HEK293 (cell line): ENCODE measurements around the gene CH25H.

Experiments
- BCL6B ChIP-seq: fragments of 450-650 bp; formaldehyde crosslinking; IDR thresholded peaks from 2 replicates; pipeline ENCODE4 v1.5.1; 2017; ENCODE audit warnings: missing biosample characterization, missing genetic modification characterization
- KLF1 ChIP-seq: fragments of 450-650 bp; formaldehyde crosslinking; IDR thresholded peaks from 2 replicates; pipeline ENCODE4 v1.5.1; 2016; ENCODE audit warnings: missing biosample characterization, missing genetic modification characterization
- KLF9 ChIP-seq: fragments of 450-650 bp; formaldehyde crosslinking; IDR thresholded peaks from 2 replicates; pipeline ENCODE4 v1.5.1; 2016; ENCODE audit warnings: missing biosample characterization, missing genetic modification characterization, low read depth
- REPIN1 ChIP-seq: fragments of 450-650 bp; formaldehyde crosslinking; IDR thresholded peaks from 2 replicates; pipeline ENCODE4 v1.5.1; 2017; ENCODE audit warnings: missing biosample characterization, missing genetic modification characterization, low read depth
- SP2 ChIP-seq: fragments of 450-650 bp; formaldehyde crosslinking; IDR thresholded peaks from 2 replicates; pipeline ENCODE4 v1.5.1; 2016; ENCODE audit warnings: missing biosample characterization, missing genetic modification characterization
- ZBTB26 ChIP-seq: fragments of 450-650 bp; formaldehyde crosslinking; optimal IDR thresholded peaks from 2 replicates; pipeline ENCODE3; 2016; ENCODE audit warnings: missing biosample characterization, mild to moderate bottlenecking, missing genetic modification characterization
- ZEB2 ChIP-seq: fragments of 450-650 bp; formaldehyde crosslinking; IDR thresholded peaks from 2 replicates; pipeline ENCODE4 v1.5.1; 2016; ENCODE audit warnings: missing biosample characterization, missing genetic modification characterization
- ZFP41 ChIP-seq: fragments of 450-650 bp; formaldehyde crosslinking; IDR thresholded peaks from 2 replicates; pipeline ENCODE4 v1.5.1; 2016; ENCODE audit warnings: missing biosample characterization, missing genetic modification characterization, borderline replicate concordance
- ZIC2 ChIP-seq: fragments of 450-650 bp; formaldehyde crosslinking; IDR thresholded peaks from 2 replicates; pipeline ENCODE4 v1.5.1; 2016; ENCODE audit warnings: missing biosample characterization, missing genetic modification characterization
- ZNF10 ChIP-seq: fragments of 450-650 bp; formaldehyde crosslinking; IDR thresholded peaks from 2 replicates; pipeline ENCODE4 v1.5.1; 2017; ENCODE audit warnings: missing biosample characterization, missing genetic modification characterization
- ZNF148 ChIP-seq: fragments of 450-650 bp; formaldehyde crosslinking; IDR thresholded peaks from 2 replicates; pipeline ENCODE4 v1.5.0; 2017; ENCODE audit warnings: missing biosample characterization, missing genetic modification characterization, borderline replicate concordance
- ZNF169 ChIP-seq: fragments of 450-650 bp; formaldehyde crosslinking; IDR thresholded peaks from 2 replicates; pipeline ENCODE4 v1.5.1; 2016; ENCODE audit warnings: missing biosample characterization, missing genetic modification characterization
- ZNF223 ChIP-seq: fragments of 450-650 bp; formaldehyde crosslinking; IDR thresholded peaks from 2 replicates; pipeline ENCODE4 v1.5.1; 2016; ENCODE audit warnings: missing biosample characterization, missing genetic modification characterization
- ZNF24 ChIP-seq: fragments of 450-650 bp; formaldehyde crosslinking; IDR thresholded peaks from 2 replicates; pipeline ENCODE4 v1.5.1; 2016; ENCODE audit warnings: missing biosample characterization, missing genetic modification characterization
- ZNF354C ChIP-seq: fragments of 450-650 bp; formaldehyde crosslinking; IDR thresholded peaks from 2 replicates; pipeline ENCODE4 v1.5.1; 2016; ENCODE audit warnings: missing biosample characterization, missing genetic modification characterization, low read depth, borderline replicate concordance
- ZNF404 ChIP-seq: fragments of 450-650 bp; formaldehyde crosslinking; IDR thresholded peaks from 2 replicates; pipeline ENCODE4 v1.5.1; 2017; ENCODE audit warnings: missing biosample characterization, missing genetic modification characterization
- ZNF416 ChIP-seq: fragments of 450-650 bp; formaldehyde crosslinking; IDR thresholded peaks from 2 replicates; pipeline ENCODE4 v1.5.1; 2016; ENCODE audit warnings: missing biosample characterization, missing genetic modification characterization
- ZNF510 ChIP-seq: fragments of 450-650 bp; formaldehyde crosslinking; IDR thresholded peaks from 2 replicates; pipeline ENCODE4 v1.5.1; 2018; ENCODE audit warnings: mild to moderate bottlenecking, missing genetic modification characterization, missing biosample characterization; ENCODE audit not compliant: insufficient replicate concordance
- ZNF518A ChIP-seq: fragments of 450-650 bp; formaldehyde crosslinking; conservative IDR thresholded peaks from 2 replicates; pipeline ENCODE4 v1.5.1; 2016; ENCODE audit warnings: low read depth, missing biosample characterization, missing genetic modification characterization
- ZNF529 ChIP-seq: fragments of 450-650 bp; formaldehyde crosslinking; IDR thresholded peaks from 2 replicates; pipeline ENCODE4 v1.5.1; 2017; ENCODE audit warnings: missing genetic modification characterization, missing biosample characterization; ENCODE audit not compliant: insufficient replicate concordance
- ZNF549 ChIP-seq: fragments of 450-650 bp; IDR thresholded peaks from 2 replicates; pipeline ENCODE4 v1.5.1; 2018; ENCODE audit warnings: missing biosample characterization, missing genetic modification characterization, mild to moderate bottlenecking, inconsistent platforms, moderate library complexity
- ZNF558 ChIP-seq: fragments of 450-650 bp; formaldehyde crosslinking; IDR thresholded peaks from 2 replicates; pipeline ENCODE4 v1.5.1; 2016; ENCODE audit warnings: missing biosample characterization, missing genetic modification characterization
- ZNF610 ChIP-seq: fragments of 450-650 bp; formaldehyde crosslinking; IDR thresholded peaks from 2 replicates; pipeline ENCODE4 v1.5.1; 2016; ENCODE audit warnings: missing biosample characterization, missing genetic modification characterization, borderline replicate concordance
- ZNF704 ChIP-seq: fragments of 450-650 bp; formaldehyde crosslinking; IDR thresholded peaks from 2 replicates; pipeline ENCODE4 v1.5.1; 2016; ENCODE audit warnings: missing biosample characterization, missing genetic modification characterization
- ZNF791 ChIP-seq: fragments of 450-650 bp; formaldehyde crosslinking; IDR thresholded peaks from 2 replicates; pipeline ENCODE4 v1.5.1; 2016; ENCODE audit warnings: missing biosample characterization, missing genetic modification characterization
- ZNF792 ChIP-seq: fragments of 450-650 bp; formaldehyde crosslinking; IDR thresholded peaks from 2 replicates; pipeline ENCODE4 v1.5.1; 2016; ENCODE audit warnings: missing biosample characterization, missing genetic modification characterization
- TF ChIP-seq, protein P1 (sequence below): fragments of 450-650 bp; formaldehyde crosslinking; IDR thresholded peaks from 2 replicates; pipeline ENCODE4 v1.5.1; 2016; ENCODE audit warnings: missing biosample characterization, missing genetic modification characterization

Gene CH25H

DNA sequence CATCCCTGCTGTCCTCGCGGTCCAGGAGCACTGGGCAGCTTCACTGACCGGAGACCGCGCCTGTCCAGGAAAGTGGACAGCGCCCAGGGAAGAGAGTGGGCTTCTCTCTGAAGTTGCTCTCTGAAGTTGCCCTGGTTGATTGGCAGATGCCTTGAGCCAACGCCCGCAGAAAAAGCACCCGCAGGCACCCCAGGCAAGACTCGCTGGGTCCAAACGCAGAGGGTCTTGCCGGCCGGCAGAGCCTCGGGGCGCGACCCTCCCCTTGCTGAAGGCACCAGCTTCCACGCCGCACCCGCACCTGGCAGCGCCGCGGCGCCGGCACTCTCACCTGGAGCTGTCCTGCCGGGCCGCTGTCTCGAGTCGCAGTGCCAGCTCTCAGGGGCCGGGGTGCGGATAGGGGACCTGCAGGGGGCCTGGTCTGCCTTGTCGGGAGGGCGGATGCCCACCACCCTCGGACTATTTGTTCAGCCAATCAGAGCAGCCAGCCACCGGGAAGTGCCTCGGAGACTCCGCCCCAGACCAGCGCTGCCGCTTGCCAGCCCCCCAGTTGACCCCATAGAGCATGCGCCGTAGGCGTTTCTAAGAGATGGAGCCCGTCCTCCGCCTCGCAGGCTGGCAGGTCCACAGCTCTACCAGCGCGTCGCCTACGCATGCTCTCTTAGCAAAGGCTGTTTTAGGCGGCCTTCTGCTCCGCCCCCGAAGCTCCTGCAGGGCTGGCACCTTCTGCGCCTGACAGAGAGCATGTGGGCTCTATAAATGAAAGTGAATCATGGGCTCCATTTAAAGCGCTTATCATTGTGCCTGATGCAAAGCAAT is 44.5 kb upstream of the CH25H start, which contains the start of gene LIPA (continued):
- peak; percentile 63 for TF ChIP-seq ZIC2 (tag by site-specific recombination)
- peak; percentile 91 for TF ChIP-seq SP2 (tag by site-specific recombination)
- no peak for TF ChIP-seq ZNF792 (tag by site-specific recombination)
- TF ChIP-seq KLF1 (tag by site-specific recombination) = peak; percentile 51; the same call in 1 of the 2 replicates
- TF ChIP-seq ZNF404 (tag by site-specific recombination) = no peak
- no peak for TF ChIP-seq ZNF518A (tag by site-specific recombination)
- no peak for TF ChIP-seq ZNF416
- TF ChIP-seq ZNF610 = no peak
- TF ChIP-seq ZNF549 (tag by site-specific recombination) = peak; percentile 93
- TF ChIP-seq KLF9 (tag by site-specific recombination) = no peak; the same call in 1 of the 2 replicates
- TF ChIP-seq ZNF510 (tag by site-specific recombination) = no peak
- TF ChIP-seq ZFP41 (tag by site-specific recombination) = no peak
- TF ChIP-seq ZNF10 (tag by site-specific recombination) = no peak
- no peak for TF ChIP-seq REPIN1 (tag by site-specific recombination)
- TF ChIP-seq BCL6B (tag by site-specific recombination) = no peak
- TF ChIP-seq ZBTB26 (tag by site-specific recombination) = peak; percentile 46
- peak; percentile 57; the same call in 1 of the 2 replicates for TF ChIP-seq ZEB2
- no peak for TF ChIP-seq ZNF223 (tag by site-specific recombination)
- TF ChIP-seq ZNF169 (tag by site-specific recombination) = no peak
- no peak for TF ChIP-seq ZNF354C (tag by site-specific recombination)
- no peak for TF ChIP-seq ZNF704 (tag by site-specific recombination)
- TF ChIP-seq ZNF558 (tag by site-specific recombination) = no peak
- TF ChIP-seq, protein P1, sequence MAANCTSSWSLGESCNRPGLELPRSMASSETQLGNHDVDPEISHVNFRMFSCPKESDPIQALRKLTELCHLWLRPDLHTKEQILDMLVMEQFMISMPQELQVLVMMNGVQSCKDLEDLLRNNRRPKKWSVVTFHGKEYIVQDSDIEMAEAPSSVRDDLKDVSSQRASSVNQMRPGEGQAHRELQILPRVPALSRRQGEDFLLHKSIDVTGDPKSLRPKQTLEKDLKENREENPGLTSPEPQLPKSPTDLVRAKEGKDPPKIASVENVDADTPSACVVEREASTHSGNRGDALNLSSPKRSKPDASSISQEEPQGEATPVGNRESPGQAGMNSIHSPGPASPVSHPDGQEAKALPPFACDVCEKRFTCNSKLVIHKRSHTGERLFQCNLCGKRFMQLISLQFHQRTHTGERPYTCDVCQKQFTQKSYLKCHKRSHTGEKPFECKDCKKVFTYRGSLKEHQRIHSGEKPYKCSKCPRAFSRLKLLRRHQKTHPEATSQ (tag by site-specific recombination) = 0 out of 2 replicates have a peak, but pooled peaks have one; percentile 45
- TF ChIP-seq ZNF791 (tag by site-specific recombination) = no peak
- TF ChIP-seq ZNF148 (tag by site-specific recombination) = no peak
- no peak for TF ChIP-seq ZNF529 (tag by site-specific recombination)
- TF ChIP-seq ZNF24 (tag by site-specific recombination) = no peak; the same call in 1 of the 2 replicates
